Activated T-cell treated with anti-CD3 and anti-CD28 coated beads for 24 hours (primary cell): ENCODE measurements around the gene PLEK2.

Experiments
- DNase-seq: peaks from one replicate; pipeline ENCODE4 v3.0.0-alpha.2; 2020; ENCODE audit warnings: low read depth

The PLEK2 gene

DNA sequence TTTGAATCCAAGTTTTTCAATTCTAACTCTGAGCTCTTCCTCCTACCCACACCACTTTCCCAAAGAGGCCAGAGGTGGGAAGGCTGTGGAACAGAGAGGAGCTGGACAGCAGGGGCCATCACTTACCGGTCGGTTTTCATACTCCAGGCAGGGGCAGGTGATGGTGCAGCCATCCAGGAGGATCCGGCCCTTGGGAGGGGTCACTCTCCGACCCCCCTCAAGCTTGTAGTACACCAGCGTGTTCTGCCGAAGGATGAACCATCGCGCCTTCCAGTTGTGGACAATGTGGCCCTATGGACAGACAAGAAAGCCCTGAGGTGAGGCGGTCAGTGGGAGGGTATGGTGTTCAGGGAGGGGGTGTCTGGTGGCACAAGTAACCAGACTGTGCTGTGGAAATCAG, 14.4 kb downstream of the PLEK2 start:
- no peak for DNase-seq

DNA sequence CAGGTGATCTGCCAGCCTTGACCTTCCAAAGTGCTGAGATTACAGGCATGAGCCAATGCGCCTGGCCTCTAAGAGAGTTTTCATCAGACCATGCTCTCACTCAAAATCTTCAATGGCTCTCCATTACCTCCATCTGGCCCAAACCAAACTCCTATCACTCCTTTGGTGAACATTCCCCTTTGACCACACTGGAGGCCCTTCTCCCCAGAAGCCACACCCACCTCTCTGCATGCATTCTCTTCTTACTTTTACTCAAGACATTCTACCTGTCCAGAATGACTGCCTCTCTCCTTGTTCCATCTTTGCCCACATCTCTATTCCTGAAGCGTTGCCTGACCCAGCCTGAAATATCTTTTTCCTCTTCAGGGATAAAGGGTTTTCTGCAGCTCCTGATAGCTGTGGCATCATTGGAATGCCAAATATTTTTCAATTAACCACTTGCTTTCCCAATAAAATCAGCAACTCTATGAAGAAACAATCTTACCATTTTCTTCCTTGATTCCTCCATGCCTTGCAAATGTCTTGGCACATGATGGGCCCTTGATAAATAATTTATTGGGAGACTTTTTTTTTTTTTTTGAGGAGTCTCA, 15.5 kb downstream of the PLEK2 start:
- no peak for DNase-seq

DNA sequence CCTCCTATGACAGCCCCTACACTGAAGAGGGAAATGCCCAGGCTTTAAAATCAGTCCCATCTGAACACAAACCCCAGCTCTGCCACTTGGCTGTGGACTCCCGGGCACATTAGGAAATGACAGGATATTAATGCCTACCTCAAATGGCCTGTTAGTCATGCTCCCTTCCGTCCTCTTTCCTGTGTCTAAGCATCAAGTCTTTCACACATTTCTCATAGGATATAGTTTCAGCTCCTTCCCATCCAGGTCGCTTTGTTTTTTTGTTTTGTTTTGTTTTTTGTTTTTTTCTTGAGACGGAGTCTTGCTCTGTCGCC, 16.1 kb downstream of the PLEK2 start:
- no peak for DNase-seq

DNA sequence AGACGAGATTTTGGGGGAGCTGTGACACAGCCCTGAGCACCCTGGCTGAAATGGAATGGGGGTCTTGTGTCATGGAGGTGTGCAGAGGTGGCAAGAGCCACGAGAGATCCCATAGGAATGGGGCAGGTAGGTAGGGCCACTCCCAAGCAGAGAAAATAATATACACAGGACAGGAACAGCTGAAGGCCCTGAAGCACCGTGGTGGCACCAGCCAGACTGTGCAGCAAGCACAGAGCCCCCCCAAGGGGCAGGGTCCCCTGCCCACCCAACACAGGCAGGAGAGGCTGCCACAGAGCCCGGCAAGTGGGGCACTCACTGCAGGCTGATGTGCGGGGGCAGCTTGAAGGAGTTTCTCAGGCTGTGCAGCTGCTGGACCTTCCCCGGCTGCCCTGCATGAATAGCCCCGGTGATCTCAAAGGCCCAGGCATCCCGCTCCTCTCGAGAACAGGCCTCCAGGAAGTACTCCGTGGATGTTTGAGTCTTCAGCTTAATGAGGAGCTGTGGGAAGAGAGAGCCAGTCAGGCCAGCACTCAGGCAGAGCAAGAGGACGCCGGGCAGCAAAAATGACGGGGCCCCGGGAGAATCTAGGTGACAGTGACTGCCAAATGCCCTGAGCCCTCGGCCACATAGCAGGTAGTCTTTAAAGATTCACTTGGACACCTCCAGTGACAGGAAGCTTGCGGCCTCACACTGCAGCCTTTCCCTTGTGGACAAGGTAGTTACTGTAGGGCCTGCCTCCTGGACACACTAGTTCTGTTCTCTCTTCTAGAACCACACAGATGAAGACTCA, 16.7 kb downstream of the PLEK2 start:
- DNase-seq: no peak

DNA sequence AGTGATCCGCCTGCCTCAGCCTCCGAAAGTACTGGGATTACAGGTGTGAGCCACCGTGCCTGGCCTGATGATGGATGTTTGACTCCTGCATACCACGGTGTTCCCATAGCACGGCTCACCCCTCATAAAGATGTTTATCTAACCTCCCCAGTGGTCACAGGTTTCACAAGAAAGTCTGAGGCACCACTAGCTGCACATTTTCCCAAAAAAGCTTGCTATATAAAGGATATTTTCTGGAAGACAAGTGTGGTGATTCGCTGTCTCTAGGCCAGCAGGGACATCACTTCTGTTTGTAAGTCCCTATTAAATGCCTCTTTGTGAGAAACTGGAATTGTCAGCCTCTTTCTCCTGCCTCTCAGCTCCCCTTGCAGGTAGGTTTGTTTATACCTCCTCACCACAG, 18.3 kb downstream of the PLEK2 start:
- no peak for DNase-seq

DNA sequence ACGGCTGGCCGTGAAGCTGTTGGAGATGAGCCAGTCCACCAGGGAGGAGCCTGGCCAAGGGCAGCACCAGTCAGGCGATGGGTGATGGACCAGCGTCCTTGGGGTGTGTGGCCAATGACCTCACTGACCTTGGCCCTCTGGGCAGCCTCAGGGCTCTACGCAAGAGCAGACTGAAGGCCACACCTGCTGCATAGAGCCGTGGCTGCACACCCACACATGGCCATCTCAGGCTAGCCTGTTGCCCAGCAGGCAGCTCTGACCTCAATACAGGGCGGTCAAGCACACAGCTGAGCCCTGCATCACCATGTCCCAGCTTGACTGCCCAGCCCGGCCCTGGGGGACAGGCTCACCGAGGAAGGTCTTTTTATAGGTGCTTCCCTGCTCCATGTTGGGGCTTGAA, 19.2 kb downstream of the PLEK2 start:
- no peak for DNase-seq

DNA sequence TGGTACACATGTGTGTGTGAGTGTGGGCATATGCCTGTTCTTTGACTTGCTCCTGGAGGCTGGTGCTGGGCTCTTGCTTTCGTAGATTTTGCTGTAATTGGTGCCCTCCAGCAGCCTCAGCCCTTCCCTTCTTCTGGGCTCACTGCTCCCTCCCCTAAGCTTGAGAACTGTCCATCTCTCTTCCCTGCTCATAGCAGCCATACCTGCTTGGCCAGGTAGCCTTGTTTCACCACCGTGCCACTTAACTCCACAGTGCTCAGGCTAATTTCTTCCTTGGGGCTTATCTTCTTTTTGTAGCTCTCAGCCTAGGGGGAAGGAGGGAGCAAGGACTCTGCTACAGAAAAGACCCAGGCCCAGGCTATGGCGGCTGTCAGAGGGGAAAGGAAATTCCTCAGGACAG, 19.8 kb downstream of the PLEK2 start:
- DNase-seq: no peak

DNA sequence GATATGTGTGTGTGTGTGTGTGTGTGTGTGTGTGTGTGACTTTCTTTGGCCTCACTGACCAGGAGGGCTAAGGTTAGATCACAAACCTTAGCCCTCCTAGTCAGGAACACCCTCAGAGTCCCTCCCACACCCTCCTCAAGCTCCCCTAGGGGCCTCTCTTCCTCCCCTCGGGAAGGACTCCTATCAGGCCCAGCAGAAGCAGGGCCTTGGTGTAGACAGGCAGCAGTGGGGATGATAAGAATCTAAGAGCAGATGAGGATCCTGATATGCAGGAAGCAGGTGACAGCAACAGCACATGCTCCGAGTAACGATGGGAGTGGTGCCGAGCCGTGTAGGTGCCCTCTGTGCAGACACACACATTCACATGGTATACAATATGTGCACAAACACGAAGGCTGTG, 20.7 kb downstream of the PLEK2 start:
- DNase-seq: no peak

DNA sequence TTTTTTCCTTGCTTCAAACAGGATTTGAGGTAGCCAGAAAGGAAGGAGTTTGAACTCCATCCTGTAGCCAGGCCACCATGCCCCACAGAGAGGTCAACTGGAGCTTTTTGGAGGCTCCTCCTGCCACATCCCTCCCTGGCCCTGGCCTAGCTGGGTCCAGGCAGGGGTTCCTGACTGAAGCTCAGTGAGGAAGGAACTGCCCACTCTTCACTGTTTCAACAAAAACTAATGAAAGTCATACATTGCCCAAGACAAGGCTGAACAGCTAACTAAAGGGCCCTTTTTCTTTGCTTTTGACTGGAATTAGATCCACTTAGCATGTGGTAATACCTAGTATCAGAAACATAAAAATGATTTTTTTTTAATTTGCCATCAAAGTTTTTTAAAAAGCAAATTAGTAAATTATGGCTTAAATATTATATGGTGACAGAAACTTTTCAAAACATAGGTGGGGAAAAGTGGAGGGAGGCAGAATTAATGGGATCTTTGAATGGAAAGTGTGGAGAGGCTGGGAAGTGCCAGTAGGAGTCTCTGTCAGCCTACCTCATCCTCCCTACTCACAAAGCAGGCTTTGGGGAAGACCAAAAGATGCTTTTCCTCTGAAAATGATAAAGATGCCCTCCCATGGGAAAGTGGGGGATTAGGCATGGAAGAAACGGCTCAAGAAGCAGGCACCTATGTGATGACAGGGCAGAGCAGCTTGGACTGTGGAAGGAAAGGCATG, 22.0 kb downstream of the PLEK2 start:
- DNase-seq: no peak

DNA sequence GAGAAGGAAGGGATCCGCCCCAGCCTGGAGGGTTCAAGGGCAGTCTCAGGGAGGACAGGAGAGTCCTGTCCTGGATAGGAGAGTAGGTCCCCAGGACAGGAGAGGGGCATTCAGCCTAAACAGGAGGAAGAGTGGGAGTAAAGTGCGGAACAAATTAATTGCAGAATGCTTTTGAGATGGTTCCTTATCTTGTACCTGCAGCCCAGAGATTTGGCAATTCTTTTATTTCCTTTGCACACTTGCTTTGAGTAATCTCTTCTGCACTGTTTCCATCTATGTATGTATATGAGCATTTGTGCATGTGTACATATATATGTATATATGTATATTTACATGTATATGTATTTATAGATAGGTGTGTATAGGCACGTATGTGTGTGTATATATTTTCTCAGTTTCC, 22.7 kb downstream of the PLEK2 start:
- DNase-seq: no peak

DNA sequence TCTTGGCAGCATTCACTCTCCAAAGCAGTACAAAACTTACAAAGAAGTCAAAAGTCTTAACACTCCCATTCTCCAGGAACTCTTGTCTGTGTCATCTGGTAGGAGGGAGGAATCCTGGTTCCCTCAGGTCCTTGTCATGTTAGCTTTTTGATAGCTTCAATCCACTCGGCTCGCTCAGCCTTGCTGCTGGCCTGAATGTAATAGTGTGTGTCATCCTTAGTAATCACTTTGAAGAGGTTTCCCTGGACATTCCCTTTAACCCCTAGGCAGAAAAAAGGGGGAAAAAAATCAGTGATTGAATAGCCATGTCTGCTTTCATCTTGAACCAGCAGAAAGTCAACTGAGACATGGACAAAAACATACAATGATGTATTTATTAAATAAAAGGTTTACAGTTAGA, 24.8 kb downstream of the PLEK2 start:
- no peak for DNase-seq

DNA sequence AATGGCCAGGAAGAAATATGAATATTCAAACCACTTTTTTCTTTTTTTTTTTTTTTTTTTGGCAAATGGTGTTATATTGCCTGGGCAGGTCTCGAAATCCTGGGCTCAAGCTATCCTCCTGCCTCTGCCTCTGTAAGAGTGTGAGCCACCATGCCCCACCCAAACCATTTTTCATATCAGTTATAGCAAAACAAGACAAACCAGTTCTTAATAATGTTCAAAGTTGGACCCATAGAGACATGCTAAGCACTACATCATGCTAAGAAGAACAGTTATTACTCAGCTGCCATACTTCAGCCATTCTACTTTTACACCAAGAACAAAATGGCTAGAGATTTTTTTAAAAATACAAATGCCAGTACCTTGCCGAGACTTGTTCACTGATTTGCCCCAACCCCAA, 26.3 kb downstream of the PLEK2 start:
- no peak for DNase-seq

DNA sequence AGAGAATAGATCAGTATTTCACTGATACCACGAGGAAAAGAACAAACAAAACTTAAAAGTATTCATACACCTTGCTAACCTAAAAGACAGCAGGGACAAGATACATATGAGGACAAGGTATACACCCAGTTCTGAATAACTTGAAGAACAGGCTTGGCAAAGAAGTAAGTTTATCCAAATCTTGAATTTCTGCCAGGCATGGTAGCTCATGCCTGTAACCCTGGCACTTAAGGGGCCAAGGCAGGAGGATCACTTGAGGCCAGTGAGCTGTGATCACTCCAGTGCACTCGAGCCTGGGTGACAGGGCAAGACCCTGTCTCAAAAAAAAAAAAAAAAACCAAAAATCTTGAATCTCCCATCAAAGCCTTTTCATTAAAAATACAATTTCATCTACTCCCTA, 26.8 kb downstream of the PLEK2 start:
- DNase-seq: no peak

DNA sequence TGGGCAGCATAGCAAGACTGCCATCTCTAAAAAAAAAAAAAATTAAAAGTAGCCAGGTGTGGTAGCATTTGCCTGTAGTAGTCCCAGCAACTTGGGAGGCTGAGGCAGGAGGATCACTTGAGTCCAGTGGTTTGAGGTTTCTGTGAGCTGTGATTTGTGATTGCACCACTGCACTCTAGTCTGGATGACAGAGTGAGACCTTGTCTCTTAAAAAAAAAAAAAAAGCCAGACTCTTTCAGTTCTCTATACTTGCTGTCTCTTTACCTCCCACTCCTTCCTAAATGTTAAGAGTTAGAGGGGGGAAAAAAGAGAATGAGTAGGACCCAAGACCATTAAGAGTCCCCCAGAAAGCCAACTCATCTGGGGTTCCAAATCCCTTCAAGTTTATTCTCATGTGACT, 34.0 kb downstream of the PLEK2 start:
- no peak for DNase-seq

DNA sequence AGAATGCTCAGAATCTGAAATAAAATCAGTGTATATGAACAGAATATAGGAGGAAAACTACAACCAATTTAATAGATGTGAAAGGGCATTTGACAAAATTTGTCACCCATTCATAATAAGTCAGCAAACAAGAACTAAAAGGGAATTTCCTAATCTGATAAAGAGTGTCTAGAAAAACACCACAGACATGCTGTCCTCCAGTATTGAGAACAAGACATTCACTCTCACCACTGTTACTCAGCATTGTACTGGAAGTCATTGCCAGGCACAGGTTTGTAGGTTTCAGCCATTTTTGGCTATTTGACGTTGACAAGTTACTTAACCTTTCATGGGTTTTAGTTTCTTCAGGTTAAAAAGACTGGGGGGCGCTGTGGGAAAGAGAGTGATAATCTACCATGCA, 38.6 kb downstream of the PLEK2 start:
- DNase-seq: no peak

DNA sequence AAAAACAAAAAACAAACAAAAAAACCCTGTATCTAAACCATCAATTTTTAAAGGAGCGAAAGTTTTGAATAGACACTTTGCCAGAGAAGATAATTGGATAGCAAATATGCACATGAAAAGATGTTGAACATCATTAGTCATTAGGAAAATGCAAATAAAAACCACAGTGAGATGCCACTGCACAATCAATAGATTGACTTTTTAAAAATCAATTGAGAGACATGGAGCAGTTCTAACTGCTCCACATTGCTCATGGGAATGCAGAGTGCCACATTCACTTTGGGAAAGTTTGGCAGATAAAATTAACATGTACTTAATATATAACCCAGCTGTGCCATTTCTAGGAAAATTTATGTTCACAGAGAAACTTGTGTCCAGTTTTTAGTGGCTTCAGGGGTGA, 39.1 kb downstream of the PLEK2 start:
- DNase-seq: no peak

DNA sequence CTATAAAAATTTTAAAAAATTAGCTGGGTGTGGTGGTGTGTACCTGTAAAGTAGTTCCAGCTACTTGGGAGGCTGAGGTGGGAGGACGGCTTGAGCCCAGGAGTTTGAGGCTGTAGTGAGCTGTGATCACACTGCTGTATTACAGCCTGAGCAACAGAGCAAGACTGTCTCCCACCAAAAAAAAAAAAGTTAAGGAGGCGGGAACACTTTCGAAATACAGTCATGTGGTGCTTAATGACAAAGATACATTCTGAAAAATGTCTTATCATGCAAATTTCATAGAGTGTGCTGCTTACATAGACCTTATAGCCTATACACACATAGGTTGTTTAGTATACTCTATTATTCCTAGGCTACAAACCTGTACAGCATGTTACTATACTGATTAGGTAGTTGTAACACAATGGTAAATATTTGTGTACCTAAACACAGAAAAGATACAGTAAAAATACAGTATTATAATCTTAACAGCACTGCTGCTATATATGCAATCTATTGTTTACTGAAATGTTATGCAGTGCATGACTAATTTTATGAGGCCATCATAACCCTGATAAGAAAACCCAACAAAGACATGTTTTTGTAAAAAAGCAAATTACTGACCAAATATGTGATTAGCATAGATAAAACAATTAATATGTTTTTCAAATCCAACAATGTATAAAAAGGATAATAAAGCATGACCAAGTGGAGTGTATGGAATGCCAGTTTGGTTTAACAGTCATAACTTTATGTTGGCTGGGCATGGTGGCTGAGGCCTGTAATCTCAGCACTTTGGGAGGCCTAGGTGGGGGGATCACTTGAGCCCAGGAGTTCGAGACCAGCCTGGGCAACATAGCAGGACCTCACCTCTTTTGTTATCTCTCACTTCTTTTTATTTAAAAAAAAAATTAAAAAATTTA, 40.5 kb downstream of the PLEK2 start:
- no peak for DNase-seq

DNA sequence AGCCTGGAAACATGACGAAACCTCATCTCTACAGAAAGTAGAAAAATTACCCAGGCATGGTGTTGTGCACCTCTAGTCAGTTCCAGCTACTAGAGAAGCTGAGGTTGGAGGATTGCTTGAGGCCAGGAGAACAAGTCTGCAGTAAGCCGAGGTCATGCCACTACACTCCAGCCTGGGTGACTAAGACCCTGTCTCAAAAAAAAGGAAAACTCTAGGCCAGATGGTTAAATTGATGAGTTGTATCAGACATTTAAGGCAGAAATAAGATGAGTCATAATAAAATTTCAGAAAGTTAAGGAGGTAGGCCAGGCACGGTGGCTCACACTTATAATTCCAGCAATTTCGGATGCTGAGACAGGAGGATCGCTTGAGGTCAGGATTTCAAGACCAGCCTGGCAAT, 41.1 kb downstream of the PLEK2 start:
- DNase-seq: no peak

DNA sequence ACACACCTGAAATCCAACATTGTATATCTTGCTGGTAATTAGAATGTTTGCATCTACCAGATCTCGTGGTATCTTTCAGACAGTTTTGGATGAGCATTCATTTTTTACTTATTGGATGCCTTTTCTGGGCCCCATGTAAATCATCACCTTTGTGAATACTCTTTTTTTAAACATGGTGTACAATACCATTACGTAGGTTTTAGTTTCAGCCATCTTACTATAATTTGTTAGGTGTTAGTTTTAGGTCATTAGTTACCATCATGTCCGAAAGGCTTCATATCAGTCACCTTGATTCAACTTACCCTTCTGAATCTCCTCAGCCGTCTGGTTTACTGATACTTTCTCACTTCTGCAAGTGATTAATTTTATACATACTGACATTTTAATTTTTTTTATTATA, 46.5 kb downstream of the PLEK2 start:
- DNase-seq: no peak

DNA sequence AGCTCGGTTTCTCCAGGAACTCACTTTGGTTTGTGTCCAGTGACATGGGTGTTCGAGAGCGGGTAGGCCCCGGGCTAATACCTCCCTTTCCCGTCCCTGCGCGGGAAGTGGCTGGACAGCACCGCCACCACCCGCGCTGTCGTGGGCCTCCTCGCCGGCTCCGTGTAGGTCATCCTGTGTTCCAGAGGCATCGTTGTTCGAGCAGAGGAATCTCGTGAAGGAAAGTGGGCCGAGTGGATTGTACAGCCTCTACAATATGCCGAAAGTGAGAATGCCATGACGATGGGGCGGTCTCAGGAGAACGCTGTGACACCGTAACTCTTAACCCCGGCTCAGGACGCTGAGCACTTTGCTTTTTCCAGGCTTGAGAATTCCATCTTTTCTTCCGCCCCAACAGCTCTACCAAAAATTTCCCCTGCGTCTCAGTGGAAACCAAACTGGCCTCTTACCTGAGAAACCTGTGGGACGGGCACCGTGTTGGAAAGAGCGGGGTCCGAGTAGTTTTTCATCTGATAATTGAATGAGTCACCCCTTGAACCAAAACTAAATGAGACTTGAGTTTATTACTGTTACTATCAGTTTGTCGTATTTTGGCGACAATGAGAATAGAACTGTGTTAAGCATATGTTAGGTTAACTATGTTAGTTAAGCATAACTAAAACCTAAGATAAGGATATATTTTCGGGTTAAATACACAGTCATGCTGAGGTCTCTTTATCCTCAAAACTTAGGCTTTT, 51.3 kb downstream of the PLEK2 start:
- no peak for DNase-seq

DNA sequence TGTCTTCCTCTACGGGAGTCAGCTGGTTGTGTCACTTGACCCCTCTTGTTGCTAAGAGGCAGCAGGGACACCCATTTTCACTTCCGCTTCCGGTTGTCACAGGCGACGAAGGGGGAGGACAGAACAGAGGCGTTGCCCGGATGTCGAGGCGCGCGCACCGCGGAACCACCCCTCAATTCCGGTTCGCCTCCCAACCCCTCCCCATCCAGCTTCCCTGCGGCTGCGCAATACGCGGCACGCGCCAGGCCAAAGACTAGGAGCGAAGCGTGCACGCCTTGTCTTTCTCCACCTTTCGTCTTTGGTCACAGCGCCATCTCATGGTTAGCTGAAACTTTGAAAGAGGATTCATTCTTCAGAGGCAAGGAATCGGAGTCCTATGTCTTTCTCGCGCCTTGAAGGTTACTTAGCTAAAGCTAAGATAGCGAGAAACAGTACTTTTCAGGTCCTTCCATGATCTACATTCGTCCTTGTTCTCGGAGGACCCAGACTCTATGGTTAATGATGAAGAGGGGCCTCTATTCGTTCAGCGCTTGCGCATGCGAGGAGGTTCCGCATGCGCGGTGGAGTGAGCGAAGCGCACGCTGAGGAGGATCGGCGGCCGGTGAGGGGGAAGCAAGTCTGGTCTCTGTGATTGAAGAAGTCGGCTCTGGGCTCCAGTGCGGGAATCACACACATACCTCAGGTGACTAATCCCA, 52.0 kb downstream of the PLEK2 start, which contains the start of the genes ATP6V1D and EIF2S1:
TSS of gene ATP6V1D (minus strand) at position 30 of the 695 bp plus-strand sequence. CDS start 106 bp downstream, outside the sequence.
TSS of gene EIF2S1 (plus strand) at position 554 of the 695 bp plus-strand sequence. CDS start 4,440 bp downstream, outside the sequence.
- peak; percentile 99 for DNase-seq
